SKM-1 (cell line): ENCODE measurements around the gene MAPKAPK2.

ENCODE experiments used
- DNase-seq: peaks from one replicate; lab custom pipeline; 2025; ENCODE audit not compliant: unreplicated experiment; lab: John Stamatoyannopoulos, UW

Gene MAPKAPK2

GRCh38 chr1:206717674-206717989 is 32.9 kb downstream of the MAPKAPK2 start:
- no peak for DNase-seq

GRCh38 chr1:206719169-206719839 is 34.6 kb downstream of the MAPKAPK2 start:
- no peak for DNase-seq

GRCh38 chr1:206721454-206721853 is 36.7 kb downstream of the MAPKAPK2 start:
- no peak for DNase-seq

GRCh38 chr1:206722751-206723461 is 38.2 kb downstream of the MAPKAPK2 start:
- no peak for DNase-seq

DNA sequence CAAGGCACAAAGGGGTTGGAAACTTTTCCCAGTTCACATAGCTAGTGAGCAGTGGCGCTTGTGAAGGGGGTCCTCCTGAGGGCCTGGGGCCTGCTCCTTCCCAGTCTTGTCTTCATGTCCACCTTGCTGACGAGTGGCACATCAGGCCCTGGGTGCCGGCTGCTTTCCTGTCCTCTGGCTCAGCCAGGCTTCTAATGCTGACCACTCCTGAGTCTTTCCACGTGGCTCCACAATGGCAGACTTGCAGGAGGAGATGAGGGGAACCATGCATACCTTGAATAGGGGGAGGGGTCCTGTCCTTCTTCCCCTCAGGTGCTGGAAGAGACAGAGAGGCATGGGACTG is 38.7 kb downstream of the MAPKAPK2 start:
- DNase-seq, result no peak

GRCh38 chr1:206723805-206724472 is 39.2 kb downstream of the MAPKAPK2 start:
- peak; percentile 41 for DNase-seq

- peak; percentile 85 for DNase-seq
Observed at GRCh38 chr1:206725109-206725963, 40.6 kb downstream of the MAPKAPK2 start.

DNA sequence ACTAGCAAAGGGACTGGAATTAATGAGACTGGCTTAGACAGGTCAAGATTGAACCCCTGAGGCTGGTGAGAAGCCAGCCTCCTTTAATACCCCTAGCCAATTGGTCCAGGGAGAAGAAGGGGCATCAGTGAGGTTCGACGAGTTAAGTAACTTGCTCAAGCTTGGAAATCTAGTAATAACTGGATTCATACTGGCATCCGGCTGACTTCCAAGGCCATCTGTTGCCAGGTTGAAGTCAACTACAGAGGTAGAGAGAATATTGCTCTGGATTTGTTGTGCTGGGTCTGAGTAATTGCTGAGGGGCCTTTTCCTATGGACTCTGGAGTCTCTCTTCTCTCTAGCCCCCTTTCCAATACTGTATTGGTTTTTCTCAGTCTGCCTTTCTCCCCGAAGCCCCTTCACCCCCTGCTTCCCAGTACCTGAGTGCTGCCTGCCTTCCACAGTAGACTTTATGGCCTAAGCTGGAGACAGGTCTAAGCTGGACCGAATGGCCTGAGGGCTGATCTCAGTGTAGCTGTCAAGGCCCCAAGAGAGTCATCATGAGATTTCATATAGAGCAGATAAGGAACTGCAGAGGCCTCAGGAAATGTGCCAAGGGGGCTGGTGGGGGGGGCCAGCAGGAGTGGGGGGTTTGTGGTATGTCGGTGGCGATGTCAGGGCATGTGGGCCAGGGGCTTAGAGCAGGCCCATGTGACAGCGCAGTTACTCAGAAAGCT is 43.4 kb downstream of the MAPKAPK2 start:
- no peak for DNase-seq

- DNase-seq, result no peak
Observed at GRCh38 chr1:206728697-206728987, 43.9 kb downstream of the MAPKAPK2 start.

DNA sequence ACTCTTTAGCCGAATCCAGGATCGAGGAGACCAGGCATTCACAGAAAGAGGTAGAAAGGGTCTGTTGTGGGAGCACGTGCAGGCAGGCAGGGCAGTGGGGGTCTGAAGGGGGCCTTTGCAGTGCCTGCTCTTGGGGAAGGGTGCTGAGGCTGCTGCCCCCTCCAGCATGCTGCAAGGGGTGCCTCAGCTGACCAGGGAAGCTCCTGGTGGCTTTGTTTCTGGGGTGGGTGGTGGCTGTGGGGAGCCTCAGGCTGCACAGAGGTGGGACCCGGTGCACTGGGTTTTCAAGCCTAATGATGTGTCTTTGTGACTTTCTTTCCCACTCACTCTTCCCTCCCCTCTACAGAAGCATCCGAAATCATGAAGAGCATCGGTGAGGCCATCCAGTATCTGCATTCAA is 44.3 kb downstream of the MAPKAPK2 start:
- DNase-seq, result no peak

DNA sequence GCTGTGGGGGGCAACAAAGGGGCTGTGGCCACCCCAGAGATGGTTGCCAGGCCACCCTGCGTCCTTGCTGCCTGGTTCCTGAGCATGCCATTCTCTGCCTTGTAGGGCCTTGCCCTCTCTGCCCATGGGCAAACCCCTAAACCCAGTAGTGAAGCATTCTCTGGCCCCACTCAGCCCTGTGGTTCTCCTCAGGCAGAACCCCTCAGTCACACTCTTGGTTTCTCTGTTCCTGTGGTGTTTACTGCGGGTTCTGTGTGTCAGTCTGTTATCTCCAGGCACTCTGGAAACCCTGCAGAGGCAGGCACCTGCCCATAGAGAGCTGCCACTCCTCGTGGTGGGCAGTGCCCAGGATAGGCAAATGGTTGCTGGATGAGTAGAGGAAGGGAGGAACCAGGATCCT is 44.8 kb downstream of the MAPKAPK2 start:
- no peak for DNase-seq

DNA sequence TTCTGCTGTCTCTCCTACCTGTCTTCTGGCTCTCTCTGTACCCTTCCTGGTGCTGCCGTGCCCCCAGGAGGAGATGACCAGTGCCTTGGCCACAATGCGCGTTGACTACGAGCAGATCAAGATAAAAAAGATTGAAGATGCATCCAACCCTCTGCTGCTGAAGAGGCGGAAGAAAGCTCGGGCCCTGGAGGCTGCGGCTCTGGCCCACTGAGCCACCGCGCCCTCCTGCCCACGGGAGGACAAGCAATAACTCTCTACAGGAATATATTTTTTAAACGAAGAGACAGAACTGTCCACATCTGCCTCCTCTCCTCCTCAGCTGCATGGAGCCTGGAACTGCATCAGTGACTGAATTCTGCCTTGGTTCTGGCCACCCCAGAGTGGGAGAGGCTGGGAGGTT is 47.8 kb downstream of the MAPKAPK2 start:
- DNase-seq, result no peak

GRCh38 chr1:206732992-206733391 is 48.3 kb downstream of the MAPKAPK2 start:
- DNase-seq, result no peak

DNA sequence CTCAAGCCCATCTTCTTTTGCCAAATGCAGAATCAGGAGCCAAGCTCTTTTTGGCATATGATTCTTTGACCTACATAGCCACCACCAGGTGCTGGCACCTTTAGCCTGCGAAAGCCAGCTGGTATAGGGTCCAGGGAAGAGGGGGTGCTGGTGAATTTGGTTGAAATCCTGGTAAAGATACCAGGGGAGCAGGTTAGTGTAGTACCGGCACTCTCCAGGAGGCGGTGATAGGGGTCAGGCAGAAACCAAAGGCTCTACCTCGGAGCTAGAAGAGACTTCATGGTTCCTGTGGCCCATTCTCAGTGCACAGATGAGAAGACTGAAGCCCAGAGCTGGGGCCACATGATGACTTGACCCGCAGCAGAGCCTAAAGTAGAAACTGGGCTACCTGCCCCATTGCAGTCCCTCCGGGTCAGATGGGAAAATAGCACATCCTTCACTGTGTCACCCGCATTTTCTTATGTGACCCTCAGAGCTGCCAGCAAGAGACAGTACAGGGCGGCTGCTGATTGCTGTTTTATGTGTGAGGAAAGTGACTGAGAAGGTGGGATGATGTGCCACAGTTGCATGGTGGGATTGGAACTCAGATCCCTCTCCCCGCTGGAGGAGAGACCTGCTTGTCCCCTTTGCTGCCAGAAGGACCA is 49.9 kb downstream of the MAPKAPK2 start:
- DNase-seq, result peak; percentile 67

GRCh38 chr1:206735553-206736031 is 50.9 kb downstream of the MAPKAPK2 start:
- no peak for DNase-seq

DNA sequence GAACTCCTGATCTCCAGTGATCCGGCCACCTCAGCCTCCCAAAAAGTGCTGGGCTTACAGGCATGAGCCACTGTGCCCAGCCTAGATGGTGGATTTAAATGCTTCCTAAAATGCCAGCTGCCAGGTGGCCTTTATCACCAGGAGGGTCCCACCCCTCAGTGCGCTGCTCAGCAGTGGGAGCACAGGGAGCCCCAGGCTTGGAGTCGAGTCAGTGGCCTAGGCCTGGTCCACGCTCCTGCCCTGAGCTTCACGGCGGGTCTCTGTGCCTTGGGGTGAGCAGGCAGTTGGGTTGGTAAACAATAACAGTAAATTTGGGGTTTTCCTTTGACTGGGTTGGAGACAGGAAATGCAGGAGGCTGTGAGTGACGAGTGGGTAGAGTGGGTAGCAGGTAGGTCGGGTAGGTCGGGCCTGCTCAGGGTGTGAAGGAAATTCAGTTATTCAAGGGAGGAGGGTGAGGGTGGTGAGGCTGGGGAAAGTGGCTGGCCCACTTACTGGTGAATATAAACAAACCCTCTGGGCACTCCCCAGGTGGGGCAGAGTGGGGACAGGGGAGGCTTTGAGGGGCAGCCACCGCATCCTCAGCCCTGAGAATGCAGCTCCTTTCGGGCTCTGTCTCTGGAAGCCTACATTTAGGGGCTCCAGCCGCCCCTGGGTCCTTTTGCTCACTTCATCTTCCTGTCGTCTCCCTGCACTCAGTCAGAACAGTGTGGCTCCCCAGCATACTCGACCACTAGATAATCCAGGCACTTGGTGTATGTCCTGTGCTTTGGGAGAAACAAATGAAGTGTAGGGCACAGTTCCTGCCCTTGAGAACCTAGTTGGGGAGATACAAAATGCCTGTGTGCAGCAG is 52.4 kb downstream of the MAPKAPK2 start:
- no peak for DNase-seq

DNA sequence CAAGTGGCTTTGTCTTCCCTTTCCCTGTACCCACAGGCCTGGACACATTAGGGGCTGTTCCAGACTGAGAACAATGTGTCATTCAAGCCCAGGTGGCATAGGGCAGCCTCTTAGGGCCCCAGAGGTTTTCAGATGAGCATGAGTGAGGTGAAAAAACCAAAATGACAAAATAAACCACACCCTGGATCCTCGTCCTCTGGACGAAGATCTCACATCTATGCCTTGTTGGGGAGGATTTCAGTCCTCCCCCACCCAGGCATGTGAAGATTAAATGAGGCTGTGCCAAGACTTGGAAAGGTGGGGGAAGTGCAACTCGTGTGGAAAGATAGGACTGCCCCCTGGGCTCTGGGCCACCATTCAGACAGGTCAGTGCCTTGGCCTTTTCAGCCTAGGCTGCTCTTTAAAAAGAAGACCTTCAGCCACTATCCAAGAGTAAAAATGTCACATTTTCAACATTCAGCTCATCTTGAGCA is 53.1 kb downstream of the MAPKAPK2 start:
- DNase-seq, result no peak

DNA sequence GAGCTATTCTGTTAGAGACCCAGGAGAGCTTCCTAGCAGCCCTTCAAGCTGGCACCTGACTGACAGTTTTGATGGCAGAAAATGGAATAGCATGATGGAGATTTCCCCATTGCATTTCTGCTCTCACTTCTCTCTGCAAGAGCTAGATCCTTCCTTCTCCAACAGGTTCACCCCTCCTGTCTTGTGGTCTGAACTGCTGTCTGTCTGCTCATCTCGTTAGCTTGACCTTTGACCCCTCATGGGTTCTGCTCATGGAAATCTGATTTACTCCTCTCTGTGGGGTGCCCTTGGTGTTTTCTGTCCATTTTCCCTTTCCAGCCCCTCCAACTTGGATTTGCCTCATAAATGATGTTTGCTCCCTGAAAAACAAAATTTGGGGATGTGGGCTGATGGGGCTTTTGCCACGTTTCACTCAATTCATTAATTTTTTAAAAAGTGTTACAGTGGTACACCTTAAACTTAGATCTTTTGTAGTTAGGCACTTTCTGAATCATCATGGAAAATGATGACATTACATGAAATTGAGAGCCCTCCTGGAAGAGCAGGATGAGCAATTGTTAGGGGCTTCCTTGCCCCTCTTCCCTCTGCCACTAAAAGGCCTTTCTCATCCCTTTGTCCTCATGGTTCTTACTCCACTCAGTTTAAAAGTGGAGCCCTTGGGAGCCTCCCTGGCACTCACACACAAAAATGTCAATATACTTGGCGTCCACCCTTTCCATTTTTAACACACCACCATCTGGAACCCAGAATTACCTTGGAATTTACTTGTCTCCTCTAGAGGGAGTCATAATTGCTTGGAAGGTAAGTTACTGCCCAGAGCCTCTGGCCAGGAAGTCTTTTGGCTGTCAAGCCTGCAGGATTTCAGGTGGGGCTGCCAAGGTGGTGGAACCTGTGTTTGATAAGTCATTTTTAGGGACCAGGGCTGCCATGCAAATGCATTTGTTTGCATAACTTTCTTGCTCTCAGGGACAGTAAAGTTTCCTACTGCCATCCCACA is 54.0 kb downstream of the MAPKAPK2 start:
- no peak for DNase-seq
